Measurements from ENCODE around the gene CLTB. TPM values are rescaled to one million over a fixed set of nuclear protein-coding genes. Genes with fewer than 3 reads are reported as not detected.

CLTB gene
- total RNA-seq, 1 donor from 2014 or later = 42.3 TPM

Small RNA genes lying within 50 kb of the gene (small RNA-seq; reads per million reads assigned to genes)
- gene AC010297.1 (ENCODE audit: low replicate concordance) (not detected), gene MIR1271 (ENCODE audit: low replicate concordance) (23.5 reads per million, percentile 95 among the genes with 10 or more reads in this experiment)

Other genes starting within 250 kb of the CLTB start
- 12.5 TPM for gene SIMC1, start 178.1 kb downstream of the CLTB start, total RNA-seq
- gene KIAA1191, start 54.8 kb downstream of the CLTB start, total RNA-seq = 76.7 TPM
- 63.9 TPM for gene ARL10, start 51.1 kb downstream of the CLTB start, total RNA-seq
- gene NOP16, start 27.9 kb downstream of the CLTB start, total RNA-seq = 5.7 TPM
- gene HIGD2A, start 27.8 kb downstream of the CLTB start, total RNA-seq = 18.4 TPM
- gene FAF2, start 31.8 kb upstream of the CLTB start, total RNA-seq = 24.6 TPM
- 13.5 TPM for gene RNF44, start 120.9 kb upstream of the CLTB start, total RNA-seq
- under 0.01 TPM for gene CDHR2, start 132.8 kb upstream of the CLTB start, total RNA-seq
- 104 TPM for gene GPRIN1, start 193.6 kb upstream of the CLTB start, total RNA-seq
- 15.7 TPM for gene SNCB, start 214.0 kb upstream of the CLTB start, total RNA-seq
- gene EIF4E1B, start 214.1 kb upstream of the CLTB start, total RNA-seq = not detected
- 21.4 TPM for gene TSPAN17, start 230.9 kb upstream of the CLTB start, total RNA-seq